Neural cell (in vitro differentiated cells): ENCODE data around the gene PLPPR5. TPM values are rescaled to one million over a fixed set of nuclear protein-coding genes. Genes with fewer than 3 reads are reported as not detected.
"Not testable (repeated sequence)": the region's sequence is repeated elsewhere in the genome, so short reads cannot be mapped to it uniquely, and the experiment has no call there.

Experiments used
- H2AFZ ChIP-seq: fragments of 200-600, 300-800 bp; sonication (generic), shearing (Covaris generic); 2 replicates; pipeline ENCODE4 v1.6.0; 2014; ENCODE audit warnings: low read depth, mild to moderate bottlenecking, antibody characterized with exemption, low read length, moderate library complexity
- H3F3A ChIP-seq: fragments of 200-600 bp; shearing (Covaris generic); 2 replicates; pipeline ENCODE4 v1.6.1; 2016; ENCODE audit warnings: mild to moderate bottlenecking, moderate library complexity, mixed read lengths, antibody characterized with exemption, low read length; ENCODE audit not compliant: insufficient read depth, poor library complexity, severe bottlenecking
- H3K27ac ChIP-seq: fragments of 200-600, 300-800 bp; sonication (generic), shearing (Covaris generic); 2 replicates; pipeline ENCODE4 v1.5.1; 2014; ENCODE audit warnings: mild to moderate bottlenecking, low read length, moderate library complexity
- H3K27me3 ChIP-seq: fragments of 300-800, 200-600 bp; sonication (generic), shearing (Covaris generic); 2 replicates; pipeline ENCODE4 v1.6.0; 2014; ENCODE audit warnings: mild to moderate bottlenecking, low read depth, low read length, moderate library complexity; ENCODE audit not compliant: insufficient read depth
- H3K36me3 ChIP-seq: fragments of 300-800, 200-600 bp; sonication (generic), shearing (Covaris generic); 2 replicates; pipeline ENCODE4 v1.5.1; 2014; ENCODE audit warnings: mild to moderate bottlenecking, antibody characterized with exemption, low read length, moderate library complexity; ENCODE audit not compliant: insufficient read depth
- H3K4me2 ChIP-seq: fragments of 300-800, 200-600 bp; sonication (generic), shearing (Covaris generic); 2 replicates; pipeline ENCODE4 v1.6.0; 2014; ENCODE audit warnings: mild to moderate bottlenecking, low read length
- H3K4me3 ChIP-seq: fragments of 300-800, 200-600 bp; sonication (generic), shearing (Covaris generic); 2 replicates; pipeline ENCODE4 v1.5.1; 2014; ENCODE audit warnings: mild to moderate bottlenecking, low read length, moderate library complexity
- H3K79me2 ChIP-seq: fragments of 200-600 bp; shearing (Covaris generic); replicated peaks from 2 replicates; pipeline ENCODE4 v1.6.0; 2014; ENCODE audit warnings: mild to moderate bottlenecking, low read length, moderate library complexity; ENCODE audit not compliant: insufficient read depth
- H3K9ac ChIP-seq: fragments of 300-800, 200-600 bp; sonication (generic), shearing (Covaris generic); 2 replicates; pipeline ENCODE4 v1.6.1; 2016; ENCODE audit warnings: mild to moderate bottlenecking, low read length, mixed read lengths
- H3K9me2 ChIP-seq: fragments of 200-600 bp; shearing (Covaris generic); 2 replicates; pipeline ENCODE4 v1.6.1; 2016; ENCODE audit warnings: mild to moderate bottlenecking, low read length, mixed read lengths; ENCODE audit not compliant: insufficient read depth
- H3K9me3 ChIP-seq: fragments of 200-600, 300-800 bp; sonication (generic), shearing (Covaris generic); 2 replicates; pipeline ENCODE4 v1.6.1; 2016; ENCODE audit warnings: mild to moderate bottlenecking, mixed run types, low read length, moderate library complexity, mixed read lengths
- H4K20me1 ChIP-seq: fragments of 200-600 bp; shearing (Covaris generic); 2 replicates; pipeline ENCODE4 v1.6.1; 2016; ENCODE audit warnings: mild to moderate bottlenecking, mixed run types; ENCODE audit not compliant: insufficient read depth
- CTCF ChIP-seq: fragments of 450-650 bp; IDR thresholded peaks from 2 replicates; pipeline ENCODE4 v1.5.1; 2014; ENCODE audit warnings: antibody characterized with exemption, mild to moderate bottlenecking, moderate library complexity; ENCODE audit not compliant: poor library complexity, severe bottlenecking
- EP300 ChIP-seq: fragments of 450-650 bp; conservative IDR thresholded peaks from 2 replicates; pipeline ENCODE4 v1.6.1; 2014; ENCODE audit warnings: antibody characterized with exemption, mild to moderate bottlenecking, moderate library complexity; ENCODE audit not compliant: poor library complexity, severe bottlenecking
- EZH2 ChIP-seq: fragments of 200-600, 300-800 bp; shearing (Covaris generic), sonication (generic); IDR thresholded peaks from 2 replicates; pipeline ENCODE4 v1.6.1; 2014; ENCODE audit warnings: antibody characterized with exemption, low read length, borderline replicate concordance, mild to moderate bottlenecking; ENCODE audit not compliant: insufficient read depth, poor library complexity, severe bottlenecking
- MXI1 ChIP-seq: fragments of 450-650 bp; conservative IDR thresholded peaks from 2 replicates; pipeline ENCODE4 v1.6.1; 2014; ENCODE audit warnings: antibody characterized with exemption, mild to moderate bottlenecking; ENCODE audit not compliant: poor library complexity, severe bottlenecking
- POLR2AphosphoS5 ChIP-seq: IDR thresholded peaks from 2 replicates; pipeline ENCODE4 v1.6.1; 2012
- RAD21 ChIP-seq: fragments of 450-650 bp; conservative IDR thresholded peaks from 2 replicates; pipeline ENCODE4 v1.6.1; 2014; ENCODE audit warnings: antibody characterized with exemption, mild to moderate bottlenecking, moderate library complexity
- REST ChIP-seq: IDR thresholded peaks from 2 replicates; pipeline ENCODE4 v1.6.1; 2012; ENCODE audit warnings: borderline replicate concordance
- SMC3 ChIP-seq: fragments of 450-650 bp; conservative IDR thresholded peaks from 2 replicates; pipeline ENCODE4 v1.6.1; 2014; ENCODE audit warnings: antibody characterized with exemption, mild to moderate bottlenecking, moderate library complexity; ENCODE audit not compliant: poor library complexity
- TAF1 ChIP-seq: IDR thresholded peaks from 2 replicates; pipeline ENCODE4 v1.6.1; 2012; ENCODE audit warnings: low read depth
- polyA plus RNA-seq: library from polyadenylated mRNA; depleted of rRNA; stranded (reverse); fragments of >200 nt; gene quantifications from 2 replicates; pipeline ENCODE4 v1.2.3, GENCODE V29; 2014

The PLPPR5 gene
- polyA plus RNA-seq, 1 donor from 2014 or later, result 21.9 TPM

- H3K4me2 ChIP-seq, result no peak overlapping the region
- H3K36me3 ChIP-seq, result no peaks in the 10 kb centered on the region
- H3K9me2 ChIP-seq, result no peaks in the 10 kb centered on the region
- H3K4me3 ChIP-seq, result no peak overlapping the region
- H3K27ac ChIP-seq, result no peak overlapping the region
- no peaks in the 10 kb centered on the region for H3F3A ChIP-seq
- no peaks in the 10 kb centered on the region for H3K79me2 ChIP-seq
- no peak for TF ChIP-seq POLR2AphosphoS5
- TF ChIP-seq TAF1, result no peak
- no peak for TF ChIP-seq MXI1
- TF ChIP-seq EP300, result no peak
- no peak for TF ChIP-seq EZH2
- H3K9me3 ChIP-seq, result no peaks in the 10 kb centered on the region
- no peak overlapping the region for H3K9ac ChIP-seq
- H2AFZ ChIP-seq, result no peak overlapping the region
- H4K20me1 ChIP-seq, result no peaks in the 10 kb centered on the region
- H3K27me3 ChIP-seq, result no peaks in the 10 kb centered on the region
Measured at GRCh38 chr1:98887507-98887906, 117.2 kb downstream of the PLPPR5 start.

GRCh38 chr1:98884864-98885263 lies 119.8 kb downstream of the PLPPR5 start:
- H3K27me3 ChIP-seq, result no peaks in the 10 kb centered on the region
- H2AFZ ChIP-seq, result no peak overlapping the region
- H3K79me2 ChIP-seq, result no peaks in the 10 kb centered on the region
- no peaks in the 10 kb centered on the region for H3K36me3 ChIP-seq
- H3K4me3 ChIP-seq, result no peak overlapping the region
- no peaks in the 10 kb centered on the region for H4K20me1 ChIP-seq
- H3K27ac ChIP-seq, result no peak overlapping the region
- no peaks in the 10 kb centered on the region for H3K9me3 ChIP-seq
- H3K4me2 ChIP-seq, result no peak overlapping the region
- TF ChIP-seq RAD21 (peak; percentile 29), CTCF (no peak)
- no peaks in the 10 kb centered on the region for H3F3A ChIP-seq
- no peaks in the 10 kb centered on the region for H3K9me2 ChIP-seq
- no peak overlapping the region for H3K9ac ChIP-seq

GRCh38 chr1:98881901-98882300 lies 122.8 kb downstream of the PLPPR5 start:
- H3K27me3 ChIP-seq, result no peaks in the 10 kb centered on the region
- no peaks in the 10 kb centered on the region for H3K9me3 ChIP-seq
- H3K4me2 ChIP-seq, result no peak overlapping the region
- H2AFZ ChIP-seq, result no peak overlapping the region
- no peaks in the 10 kb centered on the region for H4K20me1 ChIP-seq
- no peaks in the 10 kb centered on the region for H3K9me2 ChIP-seq
- no peak overlapping the region for H3K4me3 ChIP-seq
- H3K27ac ChIP-seq, result no peak overlapping the region
- H3K36me3 ChIP-seq, result no peaks in the 10 kb centered on the region
- no peaks in the 10 kb centered on the region for H3F3A ChIP-seq
- TF ChIP-seq SMC3 (no peak), REST (no peak), POLR2AphosphoS5 (no peak), CTCF (no peak), TAF1 (no peak)
- H3K79me2 ChIP-seq, result no peaks in the 10 kb centered on the region
- no peak overlapping the region for H3K9ac ChIP-seq

- H3K9ac ChIP-seq, H3K27me3 ChIP-seq, H3K4me2 ChIP-seq, H2AFZ ChIP-seq, H3K4me3 ChIP-seq, H3K9me2 ChIP-seq, H3K79me2 ChIP-seq, H3K36me3 ChIP-seq, H3F3A ChIP-seq, H3K27ac ChIP-seq, H4K20me1 ChIP-seq, H3K9me3 ChIP-seq: not testable (repeated sequence)
Measured at GRCh38 chr1:98881234-98881633, 123.4 kb downstream of the PLPPR5 start.
